Measurements from ENCODE around the gene SUMO3.
A peak's percentile ranks its signal among the peaks of the same experiment; 100 is the strongest.

- no peak for TF ChIP-seq POLR2A (IDR thresholded peaks at IDR 0.05)
- TF ChIP-seq CTCF (IDR thresholded peaks at IDR 0.05): no peak
- peak in 1 of 3 donors; percentile 8 for TF ChIP-seq POLR2AphosphoS5 (IDR thresholded peaks at IDR 0.05)
- TF ChIP-seq EP300 (IDR thresholded peaks at IDR 0.05): no peak
Observed at GRCh38 chr21:44846485-44847260, 28.8 kb upstream of the SUMO3 start.

Measured in suprapubic skin (tissue), 4 donors.